Neural crest cell (in vitro differentiated cells): ENCODE results near the gene PDCD1. TPM values are rescaled to one million over a fixed set of nuclear protein-coding genes. Genes with fewer than 3 reads are reported as not detected.
"Not testable (repeated sequence)": the region's sequence is repeated elsewhere in the genome, so short reads cannot be mapped to it uniquely, and the experiment has no call there.

Experiments
- DNase-seq: peaks from one replicate; pipeline ENCODE4 v3.0.0; 2021; ENCODE audit warnings: low read depth, mixed read lengths, low spot score
- H3K27ac Mint-ChIP-seq: one replicate; pipeline ENCODE4 v1.8.0; 2021; ENCODE audit warnings: mild to moderate bottlenecking, mixed read lengths; ENCODE audit not compliant: unreplicated experiment
- H3K27me3 Mint-ChIP-seq: 2 replicates; pipeline ENCODE4 v1.8.0; 2021; ENCODE audit warnings: low read depth, mild to moderate bottlenecking, mixed read lengths
- H3K36me3 Mint-ChIP-seq: 2 replicates; pipeline ENCODE4 v1.8.0; 2021; ENCODE audit warnings: low read depth, mild to moderate bottlenecking, mixed read lengths
- H3K4me1 Mint-ChIP-seq: 2 replicates; pipeline ENCODE4 v1.8.0; 2021; ENCODE audit warnings: mixed read lengths
- H3K4me3 Mint-ChIP-seq: one replicate; pipeline ENCODE4 v1.8.0; 2021; ENCODE audit warnings: mild to moderate bottlenecking, mixed read lengths
- H3K9me3 Mint-ChIP-seq: 2 replicates; pipeline ENCODE4 v1.8.0; 2021; ENCODE audit warnings: mixed read lengths
- total RNA-seq: library from RNA; stranded (reverse); gene quantifications from 2 replicates; pipeline ENCODE4 v1.2.1, GENCODE V29; 2021
- TF ChIP-seq, protein P1 (sequence below): fragments of 200-600 bp; sonication (generic); conservative IDR thresholded peaks from 2 replicates; pipeline ENCODE4 v1.5.0; 2021; ENCODE audit warnings: antibody characterized with exemption, mild to moderate bottlenecking

Gene PDCD1
- total RNA-seq, 1 donor from 2014 or later: not detected

DNA sequence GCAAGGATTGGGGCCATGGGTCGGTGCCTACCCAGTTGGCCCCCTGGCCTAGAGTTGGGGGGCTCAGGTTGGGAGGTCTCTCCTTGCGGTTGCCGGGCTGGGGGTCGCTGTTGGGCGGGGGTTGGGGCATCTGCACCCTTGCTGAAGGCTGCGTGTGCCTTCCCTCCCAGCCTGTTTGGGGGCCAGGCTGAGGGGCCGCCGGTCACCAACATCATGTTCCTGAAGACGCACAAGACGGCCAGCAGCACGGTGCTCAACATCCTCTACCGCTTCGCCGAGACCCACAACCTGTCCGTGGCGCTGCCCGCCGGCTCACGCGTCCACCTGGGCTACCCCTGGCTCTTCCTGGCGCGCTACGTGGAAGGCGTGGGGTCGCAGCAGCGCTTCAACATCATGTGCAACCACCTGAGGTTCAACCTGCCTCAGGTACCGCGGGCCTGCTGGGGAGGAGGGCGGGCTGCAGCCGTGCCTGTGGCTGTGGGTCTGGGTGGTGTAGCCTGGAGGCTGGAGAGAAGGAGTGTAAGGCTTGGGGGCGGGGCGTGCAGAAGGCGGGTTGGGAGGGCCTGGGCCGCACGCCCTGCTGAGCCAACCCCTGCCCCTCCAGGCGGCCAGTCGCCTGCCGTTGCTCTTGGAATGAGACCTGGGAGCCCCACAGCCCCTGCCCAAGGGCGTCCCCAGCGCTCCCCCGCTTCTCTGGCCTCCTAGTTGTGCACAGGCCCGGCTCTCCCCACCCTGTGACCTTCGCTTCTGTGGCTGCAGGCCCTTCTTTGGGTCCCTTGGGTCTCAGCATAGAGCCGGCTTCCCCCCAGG, 56.9 kb downstream of the PDCD1 start:
- Mint-ChIP-seq H3K27ac (no peak overlapping the region), H3K36me3 (no peaks in the 10 kb centered on the region), H3K9me3 (no peaks in the 10 kb centered on the region), H3K27me3 (no peaks in the 10 kb centered on the region), H3K4me1 (no peaks in the 10 kb centered on the region), H3K4me3 (no peak overlapping the region)
- no peak for DNase-seq
- TF ChIP-seq, protein P1, sequence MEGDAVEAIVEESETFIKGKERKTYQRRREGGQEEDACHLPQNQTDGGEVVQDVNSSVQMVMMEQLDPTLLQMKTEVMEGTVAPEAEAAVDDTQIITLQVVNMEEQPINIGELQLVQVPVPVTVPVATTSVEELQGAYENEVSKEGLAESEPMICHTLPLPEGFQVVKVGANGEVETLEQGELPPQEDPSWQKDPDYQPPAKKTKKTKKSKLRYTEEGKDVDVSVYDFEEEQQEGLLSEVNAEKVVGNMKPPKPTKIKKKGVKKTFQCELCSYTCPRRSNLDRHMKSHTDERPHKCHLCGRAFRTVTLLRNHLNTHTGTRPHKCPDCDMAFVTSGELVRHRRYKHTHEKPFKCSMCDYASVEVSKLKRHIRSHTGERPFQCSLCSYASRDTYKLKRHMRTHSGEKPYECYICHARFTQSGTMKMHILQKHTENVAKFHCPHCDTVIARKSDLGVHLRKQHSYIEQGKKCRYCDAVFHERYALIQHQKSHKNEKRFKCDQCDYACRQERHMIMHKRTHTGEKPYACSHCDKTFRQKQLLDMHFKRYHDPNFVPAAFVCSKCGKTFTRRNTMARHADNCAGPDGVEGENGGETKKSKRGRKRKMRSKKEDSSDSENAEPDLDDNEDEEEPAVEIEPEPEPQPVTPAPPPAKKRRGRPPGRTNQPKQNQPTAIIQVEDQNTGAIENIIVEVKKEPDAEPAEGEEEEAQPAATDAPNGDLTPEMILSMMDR: no peak

GRCh38 chr2:241800198-241800903, 58.3 kb downstream of the PDCD1 start:
- H3K9me3 Mint-ChIP-seq, H3K4me1 Mint-ChIP-seq, H3K36me3 Mint-ChIP-seq, H3K27me3 Mint-ChIP-seq, DNase-seq, H3K27ac Mint-ChIP-seq: not testable (repeated sequence)
- H3K4me3 Mint-ChIP-seq: peak overlapping the region; percentile 41

Other genes starting within 250 kb of the PDCD1 start
- gene THAP4, start 221.7 kb downstream of the PDCD1 start, total RNA-seq: 59.1 and 60.9 TPM in 2 replicates
- 112 TPM in 2 replicates for gene ATG4B, start 221.2 kb downstream of the PDCD1 start, total RNA-seq
- 98.7 and 108 TPM in 2 replicates for gene DTYMK, start 172.1 kb downstream of the PDCD1 start, total RNA-seq
- 61.9 and 63.4 TPM in 2 replicates for gene ING5, start 156.9 kb downstream of the PDCD1 start, total RNA-seq
- 17.7 and 22.2 TPM in 2 replicates for gene D2HGDH, start 124.3 kb downstream of the PDCD1 start, total RNA-seq
- 0.28 TPM in 1 of 2 replicates, not detected in the other for gene GAL3ST2, start 82.1 kb downstream of the PDCD1 start, total RNA-seq
- gene NEU4, start 49.7 kb downstream of the PDCD1 start, total RNA-seq: 0.14 and 0.25 TPM in 2 replicates
- gene RTP5, start 10.8 kb upstream of the PDCD1 start, total RNA-seq: not detected in 2 replicates